Nephron progenitor cell (in vitro differentiated cells): Measurements from ENCODE around the gene PKD2.
"Not testable (repeated sequence)": the region's sequence is repeated elsewhere in the genome, so short reads cannot be mapped to it uniquely, and the experiment has no call there.

Experiments used
- DNase-seq: peaks from one replicate; pipeline ENCODE4 v3.0.0; 2021
- H3K27ac Mint-ChIP-seq: 2 replicates; pipeline ENCODE4 v1.8.0; 2021; ENCODE audit warnings: mild to moderate bottlenecking, moderate library complexity, mixed read lengths
- H3K27me3 Mint-ChIP-seq: 2 replicates; pipeline ENCODE4 v1.8.0; 2021; ENCODE audit warnings: mild to moderate bottlenecking, low read depth, mixed read lengths; ENCODE audit not compliant: poor library complexity
- H3K36me3 Mint-ChIP-seq: 2 replicates; pipeline ENCODE4 v1.8.0; 2021; ENCODE audit warnings: low read depth, mixed read lengths
- H3K4me1 Mint-ChIP-seq: 2 replicates; pipeline ENCODE4 v1.8.0; 2021; ENCODE audit warnings: mixed read lengths
- H3K4me3 Mint-ChIP-seq: 2 replicates; pipeline ENCODE4 v1.8.0; 2021; ENCODE audit warnings: mild to moderate bottlenecking, moderate library complexity, mixed read lengths
- H3K9me3 Mint-ChIP-seq: 2 replicates; pipeline ENCODE4 v1.8.0; 2021; ENCODE audit warnings: mild to moderate bottlenecking, moderate library complexity, mixed read lengths
- TF ChIP-seq, protein P1 (sequence below): fragments of 200-600 bp; sonication (generic); IDR thresholded peaks from 2 replicates; pipeline ENCODE4 v1.5.0; 2021; ENCODE audit warnings: antibody characterized with exemption

The PKD2 gene

DNA sequence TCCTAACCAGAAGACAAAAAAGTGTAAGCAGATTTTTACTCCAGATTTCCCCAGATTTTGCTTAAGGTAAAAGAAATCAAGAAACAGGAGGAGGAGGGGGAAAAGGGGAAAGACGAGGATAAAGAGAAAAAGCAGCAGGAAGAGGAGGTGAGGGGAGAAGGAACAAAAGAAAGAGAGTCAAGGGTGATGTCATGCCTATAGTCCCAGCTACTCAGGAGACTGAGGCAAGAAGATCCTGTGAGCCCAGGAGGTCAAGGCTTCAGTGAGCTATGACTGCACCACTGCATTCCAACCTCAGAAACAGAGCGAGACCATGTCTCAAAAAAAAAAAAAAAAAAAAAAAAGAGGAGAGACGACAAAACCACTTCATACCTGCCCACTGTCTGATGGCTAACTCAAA is 12.0 kb upstream of the PKD2 start:
- DNase-seq, result no peak
- TF ChIP-seq, protein P1, sequence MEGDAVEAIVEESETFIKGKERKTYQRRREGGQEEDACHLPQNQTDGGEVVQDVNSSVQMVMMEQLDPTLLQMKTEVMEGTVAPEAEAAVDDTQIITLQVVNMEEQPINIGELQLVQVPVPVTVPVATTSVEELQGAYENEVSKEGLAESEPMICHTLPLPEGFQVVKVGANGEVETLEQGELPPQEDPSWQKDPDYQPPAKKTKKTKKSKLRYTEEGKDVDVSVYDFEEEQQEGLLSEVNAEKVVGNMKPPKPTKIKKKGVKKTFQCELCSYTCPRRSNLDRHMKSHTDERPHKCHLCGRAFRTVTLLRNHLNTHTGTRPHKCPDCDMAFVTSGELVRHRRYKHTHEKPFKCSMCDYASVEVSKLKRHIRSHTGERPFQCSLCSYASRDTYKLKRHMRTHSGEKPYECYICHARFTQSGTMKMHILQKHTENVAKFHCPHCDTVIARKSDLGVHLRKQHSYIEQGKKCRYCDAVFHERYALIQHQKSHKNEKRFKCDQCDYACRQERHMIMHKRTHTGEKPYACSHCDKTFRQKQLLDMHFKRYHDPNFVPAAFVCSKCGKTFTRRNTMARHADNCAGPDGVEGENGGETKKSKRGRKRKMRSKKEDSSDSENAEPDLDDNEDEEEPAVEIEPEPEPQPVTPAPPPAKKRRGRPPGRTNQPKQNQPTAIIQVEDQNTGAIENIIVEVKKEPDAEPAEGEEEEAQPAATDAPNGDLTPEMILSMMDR, result no peak
- Mint-ChIP-seq H3K4me3 (no peak overlapping the region), H3K4me1 (no peaks in the 10 kb centered on the region), H3K27me3 (no peaks in the 10 kb centered on the region), H3K27ac (no peak overlapping the region), H3K9me3 (peaks cover 4% of the 10 kb centered on the region), H3K36me3 (no peaks in the 10 kb centered on the region)

DNA sequence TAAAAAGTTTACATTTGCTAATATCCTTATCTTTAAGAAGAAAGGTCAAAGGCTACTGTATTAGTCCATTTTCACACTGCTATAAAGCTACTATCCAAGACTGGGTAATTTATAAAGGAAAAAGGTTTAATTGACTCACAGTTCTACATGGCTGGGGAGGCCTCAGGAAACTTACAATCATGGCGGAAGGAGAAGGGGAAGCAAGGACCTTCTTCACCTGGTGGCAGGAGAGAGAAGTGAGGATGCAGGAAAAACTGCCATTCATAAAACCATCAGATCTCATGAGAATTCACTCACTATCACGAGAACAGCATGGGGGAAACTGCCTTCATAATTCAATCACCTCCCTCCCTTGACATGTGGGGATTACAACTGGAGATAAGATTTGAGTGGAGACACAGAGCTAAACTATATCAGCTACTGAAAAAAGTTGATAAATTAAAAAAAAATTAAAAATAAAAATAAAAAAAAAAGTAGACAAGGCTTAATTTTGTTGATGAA is 8.2 kb upstream of the PKD2 start:
- H3K4me3 Mint-ChIP-seq, H3K36me3 Mint-ChIP-seq, DNase-seq, H3K27me3 Mint-ChIP-seq, H3K4me1 Mint-ChIP-seq, H3K9me3 Mint-ChIP-seq, H3K27ac Mint-ChIP-seq: not testable (repeated sequence)

DNA sequence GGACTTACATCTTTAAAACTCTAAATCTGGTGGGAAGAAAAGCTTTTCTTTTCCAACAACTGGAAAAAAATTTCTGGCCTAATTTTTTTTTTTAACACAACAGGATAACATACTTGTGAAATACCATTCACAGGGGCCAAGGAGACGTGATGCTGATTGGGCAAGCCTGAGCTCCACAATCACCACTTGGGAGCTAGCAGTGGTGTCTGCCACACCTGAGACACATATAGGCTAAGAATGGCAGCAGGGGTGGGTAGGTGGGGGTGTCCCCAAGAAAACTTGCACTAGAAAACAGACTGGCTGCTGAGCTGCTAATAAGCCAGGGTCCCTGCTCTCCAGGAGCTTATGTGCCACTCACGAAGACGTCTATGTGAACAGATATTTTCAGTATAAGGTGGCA is 5.6 kb upstream of the PKD2 start:
- peaks cover 13% of the 10 kb centered on the region for H3K27me3 Mint-ChIP-seq
- no peaks in the 10 kb centered on the region for H3K36me3 Mint-ChIP-seq
- no peak overlapping the region for H3K27ac Mint-ChIP-seq
- peaks cover 17% of the 10 kb centered on the region for H3K4me1 Mint-ChIP-seq
- TF ChIP-seq, protein P1, result no peak
- peaks cover 5% of the 10 kb centered on the region for H3K9me3 Mint-ChIP-seq
- no peak for DNase-seq
- H3K4me3 Mint-ChIP-seq, result no peak overlapping the region

DNA sequence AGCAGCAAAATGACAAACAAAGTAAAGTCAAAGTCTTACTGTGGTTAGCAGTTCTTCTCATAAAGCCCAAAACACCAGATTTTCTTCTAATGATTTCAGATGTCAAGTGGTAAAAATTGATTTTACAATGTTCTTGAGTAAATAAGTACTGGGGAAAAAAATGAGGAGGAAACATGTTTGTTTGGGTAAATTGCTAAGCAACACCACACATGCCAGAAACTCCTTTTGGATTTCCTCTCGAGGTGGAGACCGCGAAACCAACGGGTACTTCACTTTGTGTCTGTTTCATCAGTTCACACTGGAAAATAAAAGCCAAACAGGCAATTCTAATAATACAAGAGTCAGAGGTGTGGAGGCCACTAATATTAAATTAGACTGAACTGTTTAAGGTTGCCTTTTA is 4.6 kb upstream of the PKD2 start:
- Mint-ChIP-seq H3K4me1 (peaks cover 18% of the 10 kb centered on the region), H3K27ac (no peak overlapping the region), H3K36me3 (no peaks in the 10 kb centered on the region), H3K27me3 (peaks cover 14% of the 10 kb centered on the region), H3K4me3 (no peak overlapping the region), H3K9me3 (peaks cover 5% of the 10 kb centered on the region)
- DNase-seq, result no peak
- TF ChIP-seq, protein P1, result no peak

DNA sequence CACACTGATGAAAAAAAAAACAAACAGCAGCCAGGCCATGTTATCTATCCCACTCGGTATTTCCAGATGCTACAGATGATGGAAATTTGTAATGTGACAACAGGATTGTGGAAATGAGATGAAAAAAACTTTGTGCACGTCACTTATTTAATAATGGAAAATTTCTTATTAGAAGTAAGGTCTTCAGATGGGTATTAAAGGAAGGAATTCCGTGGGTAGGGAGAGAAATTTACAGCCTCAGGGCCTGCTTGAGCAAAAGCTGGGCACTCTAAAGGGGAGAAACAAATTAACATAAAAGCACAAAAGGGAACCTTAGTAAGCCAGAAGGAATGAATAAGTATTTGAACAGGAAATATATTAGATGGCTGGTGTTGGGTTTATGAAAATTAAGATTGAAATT is 4.2 kb upstream of the PKD2 start:
- Mint-ChIP-seq H3K27me3 (peaks cover 14% of the 10 kb centered on the region), H3K4me3 (no peak overlapping the region), H3K36me3 (no peaks in the 10 kb centered on the region), H3K9me3 (peaks cover 5% of the 10 kb centered on the region), H3K4me1 (peaks cover 18% of the 10 kb centered on the region), H3K27ac (peak overlapping the region; percentile 50)
- TF ChIP-seq, protein P1, result no peak
- no peak for DNase-seq

DNA sequence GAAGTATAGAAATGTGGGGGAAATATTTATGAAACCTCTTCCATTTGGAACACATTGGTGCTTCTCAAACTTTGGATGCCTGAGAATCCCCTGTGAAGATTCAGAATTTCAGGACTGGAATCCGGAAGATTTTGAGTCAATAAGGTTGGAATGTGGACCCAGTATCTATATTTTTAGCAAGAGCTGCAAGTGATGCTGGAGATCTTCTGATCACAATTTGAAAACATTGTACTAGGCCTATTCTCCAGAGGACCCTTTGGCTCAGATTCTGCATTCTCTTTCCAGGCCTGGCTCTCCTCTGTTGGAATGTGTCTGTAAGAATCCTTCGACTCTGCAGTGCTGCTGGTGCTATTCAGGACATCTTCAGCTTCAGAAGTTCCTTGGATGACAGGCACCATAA is 2.4 kb upstream of the PKD2 start:
- no peak overlapping the region for H3K4me3 Mint-ChIP-seq
- no peak for DNase-seq
- H3K9me3 Mint-ChIP-seq, result peaks cover 5% of the 10 kb centered on the region
- no peaks in the 10 kb centered on the region for H3K36me3 Mint-ChIP-seq
- peaks cover 14% of the 10 kb centered on the region for H3K27me3 Mint-ChIP-seq
- TF ChIP-seq, protein P1, result no peak
- peaks cover 35% of the 10 kb centered on the region for H3K4me1 Mint-ChIP-seq
- no peak overlapping the region for H3K27ac Mint-ChIP-seq
